Measurements from ENCODE around the gene AGFG2.
"Not testable (repeated sequence)": the region's sequence is repeated elsewhere in the genome, so short reads cannot be mapped to it uniquely, and the experiment has no call there.

Gene AGFG2

DNA sequence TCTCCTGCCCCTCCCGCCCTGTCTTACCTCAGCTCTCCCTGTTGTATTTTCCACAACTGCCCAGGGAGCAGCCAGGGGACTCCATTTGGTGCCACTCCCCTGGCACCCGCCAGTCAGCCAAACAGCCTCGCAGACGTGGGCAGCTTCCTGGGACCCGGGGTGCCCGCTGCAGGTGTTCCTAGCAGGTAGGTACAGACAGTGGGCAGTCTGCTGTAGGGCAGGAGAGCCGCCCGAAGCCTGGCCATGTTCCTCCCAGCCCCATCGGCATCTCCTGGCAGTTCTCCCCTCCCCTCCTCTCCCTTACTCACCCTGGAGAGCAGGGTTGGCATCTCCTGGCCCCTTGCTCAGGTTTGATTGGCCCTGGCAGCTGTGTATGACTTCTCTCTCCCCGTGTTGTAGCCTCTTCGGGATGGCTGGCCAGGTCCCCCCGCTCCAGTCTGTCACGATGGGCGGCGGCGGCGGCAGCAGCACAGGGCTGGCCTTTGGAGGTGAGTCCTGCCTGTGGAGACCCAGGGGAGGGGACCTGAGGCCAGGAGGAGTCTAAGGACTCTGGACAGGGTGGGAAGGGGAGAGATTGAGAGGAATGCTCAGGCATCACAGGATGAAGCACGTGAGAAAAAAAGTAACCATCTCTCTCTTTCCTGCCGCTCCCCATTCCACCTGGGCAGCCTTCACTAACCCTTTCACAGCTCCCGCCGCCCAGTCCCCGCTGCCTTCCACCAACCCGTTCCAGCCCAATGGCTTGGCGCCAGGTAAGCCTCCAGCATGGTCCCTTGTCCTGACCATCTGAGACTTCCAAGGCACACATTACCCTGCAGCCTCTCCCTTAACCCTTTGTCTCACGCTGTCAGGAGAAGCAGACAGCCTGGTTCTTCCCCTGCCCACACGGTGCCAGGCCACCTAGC, 23.4 kb downstream of the AGFG2 start:
- no peak for DNase-seq (ENCODE audit: low read depth in 1 of 2, low spot score in 1 of 2)
- Histone ChIP-seq H3K27me3 (ENCODE audit: insufficient read depth, poor library complexity, severe bottlenecking) (no peaks in the 10 kb centered on the region), H3K4me3 (replicated peaks; ENCODE audit: insufficient read depth, low read length) (no peak overlapping the region), H3K27ac (replicated peaks) (no peak overlapping the region)
- TF ChIP-seq SPI1 (IDR thresholded peaks at IDR 0.05; ENCODE audit: borderline replicate concordance, low read depth) (no peak), REST (IDR thresholded peaks at IDR 0.05; ENCODE audit: insufficient replicate concordance, low read depth) (no peak), GABPA (IDR thresholded peaks at IDR 0.05; ENCODE audit: low read depth) (no peak), POLR2AphosphoS5 (IDR thresholded peaks at IDR 0.05; ENCODE audit: low read depth) (no peak)
- TF ChIP-seq, protein P1, sequence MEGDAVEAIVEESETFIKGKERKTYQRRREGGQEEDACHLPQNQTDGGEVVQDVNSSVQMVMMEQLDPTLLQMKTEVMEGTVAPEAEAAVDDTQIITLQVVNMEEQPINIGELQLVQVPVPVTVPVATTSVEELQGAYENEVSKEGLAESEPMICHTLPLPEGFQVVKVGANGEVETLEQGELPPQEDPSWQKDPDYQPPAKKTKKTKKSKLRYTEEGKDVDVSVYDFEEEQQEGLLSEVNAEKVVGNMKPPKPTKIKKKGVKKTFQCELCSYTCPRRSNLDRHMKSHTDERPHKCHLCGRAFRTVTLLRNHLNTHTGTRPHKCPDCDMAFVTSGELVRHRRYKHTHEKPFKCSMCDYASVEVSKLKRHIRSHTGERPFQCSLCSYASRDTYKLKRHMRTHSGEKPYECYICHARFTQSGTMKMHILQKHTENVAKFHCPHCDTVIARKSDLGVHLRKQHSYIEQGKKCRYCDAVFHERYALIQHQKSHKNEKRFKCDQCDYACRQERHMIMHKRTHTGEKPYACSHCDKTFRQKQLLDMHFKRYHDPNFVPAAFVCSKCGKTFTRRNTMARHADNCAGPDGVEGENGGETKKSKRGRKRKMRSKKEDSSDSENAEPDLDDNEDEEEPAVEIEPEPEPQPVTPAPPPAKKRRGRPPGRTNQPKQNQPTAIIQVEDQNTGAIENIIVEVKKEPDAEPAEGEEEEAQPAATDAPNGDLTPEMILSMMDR (IDR thresholded peaks at IDR 0.05; ENCODE audit: insufficient read depth, low read length): no peak

- Histone ChIP-seq H3K27ac (replicated peaks) (no peak overlapping the region), H3K27me3 (ENCODE audit: insufficient read depth, poor library complexity, severe bottlenecking) (no peaks in the 10 kb centered on the region), H3K4me3 (replicated peaks; ENCODE audit: insufficient read depth, low read length) (no peak overlapping the region)
- no peak for DNase-seq (ENCODE audit: low read depth in 1 of 2, low spot score in 1 of 2)
- TF ChIP-seq GABPA (IDR thresholded peaks at IDR 0.05; ENCODE audit: low read depth): no peak
- TF ChIP-seq POLR2AphosphoS5 (IDR thresholded peaks at IDR 0.05; ENCODE audit: low read depth): no peak
- TF ChIP-seq SPI1 (IDR thresholded peaks at IDR 0.05; ENCODE audit: borderline replicate concordance, low read depth): no peak
- TF ChIP-seq, protein P1 (IDR thresholded peaks at IDR 0.05; ENCODE audit: insufficient read depth, low read length): no peak
- TF ChIP-seq REST (IDR thresholded peaks at IDR 0.05; ENCODE audit: insufficient replicate concordance, low read depth): no peak
Measured at GRCh38 chr7:100563100-100563564, 24.1 kb downstream of the AGFG2 start.

DNA sequence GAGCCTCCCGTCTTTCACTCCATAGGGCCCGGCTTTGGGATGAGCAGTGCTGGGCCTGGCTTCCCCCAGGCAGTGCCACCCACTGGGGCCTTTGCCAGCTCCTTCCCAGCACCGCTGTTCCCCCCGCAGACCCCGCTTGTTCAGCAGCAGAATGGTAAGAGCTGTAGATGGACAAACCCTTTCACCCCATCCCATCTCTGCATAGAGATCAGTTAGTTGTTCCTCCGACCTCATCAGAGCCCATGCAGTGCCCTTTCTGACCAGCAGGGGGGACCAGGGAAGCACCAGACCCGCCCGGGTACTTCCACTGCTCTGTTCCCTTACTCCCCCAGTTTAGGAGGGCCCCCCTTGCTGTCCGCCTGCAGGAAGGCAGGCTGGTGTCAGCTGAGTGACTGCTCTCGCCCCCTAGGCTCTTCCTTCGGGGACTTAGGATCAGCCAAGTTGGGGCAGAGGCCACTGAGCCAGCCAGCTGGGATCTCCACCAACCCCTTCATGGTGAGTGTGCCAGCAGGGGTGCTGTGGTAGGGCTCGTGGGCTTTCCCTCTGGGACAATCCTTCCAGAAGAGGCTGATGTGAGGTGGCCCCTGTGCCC, 24.9 kb downstream of the AGFG2 start:
- Histone ChIP-seq H3K4me3 (replicated peaks; ENCODE audit: insufficient read depth, low read length) (no peak overlapping the region), H3K27me3 (ENCODE audit: insufficient read depth, poor library complexity, severe bottlenecking) (no peaks in the 10 kb centered on the region), H3K27ac (replicated peaks) (no peak overlapping the region)
- peak; percentile 68 to 77 for DNase-seq (ENCODE audit: low read depth in 1 of 2, low spot score in 1 of 2)
- TF ChIP-seq REST (IDR thresholded peaks at IDR 0.05; ENCODE audit: insufficient replicate concordance, low read depth) (no peak), GABPA (IDR thresholded peaks at IDR 0.05; ENCODE audit: low read depth) (no peak), POLR2AphosphoS5 (IDR thresholded peaks at IDR 0.05; ENCODE audit: low read depth) (no peak)
- TF ChIP-seq, protein P1 (IDR thresholded peaks at IDR 0.05; ENCODE audit: insufficient read depth, low read length): peak; percentile 95

- H3K27ac ChIP-seq (replicated peaks); H3K27me3 ChIP-seq (ENCODE audit: insufficient read depth, poor library complexity, severe bottlenecking); DNase-seq (ENCODE audit: low read depth in 1 of 2, low spot score in 1 of 2); H3K4me3 ChIP-seq (replicated peaks; ENCODE audit: insufficient read depth, low read length): not testable (repeated sequence)
Measured at GRCh38 chr7:100564405-100564804, 25.4 kb downstream of the AGFG2 start.

Measured in HL-60 (cell line).